Hematopoietic multipotent progenitor cell treated with erythropoietin and hydrocortisone succinate and interleukin-3 and kit ligand, for 8 days (in vitro differentiated cells): Measurements from ENCODE around the gene DMAC2L.
"Not testable (repeated sequence)": the region's sequence is repeated elsewhere in the genome, so short reads cannot be mapped to it uniquely, and the experiment has no call there.

Experiments used
- DNase-seq: peaks from one replicate; pipeline ENCODE4 v3.0.0-alpha.2; 2015

DMAC2L gene

DNA sequence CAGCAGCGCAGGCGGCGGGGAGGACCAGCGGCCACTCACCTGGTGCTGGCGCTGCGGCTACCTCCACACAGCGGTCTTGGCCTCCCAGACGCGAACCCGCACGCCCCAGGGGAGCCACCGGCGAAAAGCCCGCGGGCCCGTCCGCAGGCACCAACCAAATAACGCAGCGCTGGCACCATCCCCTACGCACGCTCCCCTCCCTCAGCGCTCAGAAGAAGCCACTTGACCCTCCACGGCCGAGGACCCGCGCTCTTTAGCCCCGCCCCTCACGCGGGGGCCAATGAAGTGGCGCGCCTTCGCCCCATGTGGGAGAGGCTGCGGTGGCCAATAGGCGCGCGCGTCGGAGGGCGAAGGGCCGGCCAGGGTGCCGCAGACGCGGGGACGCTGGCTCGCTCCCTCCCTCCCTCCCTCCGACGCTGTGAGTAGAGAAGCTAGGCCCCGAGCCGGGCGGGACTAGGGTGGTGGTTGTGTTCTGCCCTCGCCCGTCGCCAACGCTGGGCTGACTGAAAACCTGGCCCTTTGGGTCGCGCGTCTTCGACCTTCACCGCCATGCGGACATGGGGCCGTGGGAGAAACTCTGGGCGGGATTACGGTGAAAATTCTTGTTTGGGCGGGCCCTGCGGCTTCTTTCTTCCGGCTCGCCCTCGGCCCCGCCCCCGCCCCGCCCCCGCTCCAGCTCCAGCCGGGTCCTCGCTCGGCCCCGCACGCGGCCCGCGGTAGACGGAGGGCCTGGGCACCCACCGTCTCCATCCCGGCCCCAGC is at the start of gene DMAC2L, which contains the start of gene L2HGDH:
Gene DMAC2L, plus strand, starts transcription at position 353 of the 762 bp plus-strand sequence. CDS start 9,164 bp downstream, outside the sequence.
Gene L2HGDH, minus strand, starts transcription at position 258 of the 762 bp plus-strand sequence. Its CDS starts 79 bp downstream, at position 179.
- DNase-seq = peak; percentile 95

- no peak for DNase-seq
These were observed 49.3 kb upstream of the DMAC2L start for GRCh38 chr14:50262865-50263264.

DNA sequence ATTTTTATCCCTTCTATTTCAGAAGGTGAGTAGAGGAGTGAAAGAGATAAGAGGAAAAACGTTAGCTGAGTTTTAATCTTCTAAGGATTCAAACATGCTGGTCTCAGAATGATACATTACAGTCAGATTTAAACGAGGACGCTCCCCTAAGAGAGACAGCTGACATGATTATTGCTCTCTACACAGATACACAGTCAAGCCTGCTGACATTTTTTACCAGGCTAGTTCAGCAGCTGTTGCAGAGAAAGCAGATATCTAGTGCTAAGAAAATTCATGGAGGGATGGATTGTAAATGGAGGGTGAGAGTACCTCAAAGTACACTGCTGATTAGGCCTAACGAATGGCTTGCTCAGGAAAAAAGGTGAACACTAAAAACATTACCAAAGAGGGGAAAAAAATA is 48.8 kb upstream of the DMAC2L start:
- no peak for DNase-seq

- DNase-seq = no peak
These were observed 47.1 kb upstream of the DMAC2L start for GRCh38 chr14:50265029-50265428.

- DNase-seq = no peak
These were observed 41.2 kb upstream of the DMAC2L start for GRCh38 chr14:50270932-50271331.

GRCh38 chr14:50272498-50272897 is 39.6 kb upstream of the DMAC2L start:
- DNase-seq = peak; percentile 18

DNA sequence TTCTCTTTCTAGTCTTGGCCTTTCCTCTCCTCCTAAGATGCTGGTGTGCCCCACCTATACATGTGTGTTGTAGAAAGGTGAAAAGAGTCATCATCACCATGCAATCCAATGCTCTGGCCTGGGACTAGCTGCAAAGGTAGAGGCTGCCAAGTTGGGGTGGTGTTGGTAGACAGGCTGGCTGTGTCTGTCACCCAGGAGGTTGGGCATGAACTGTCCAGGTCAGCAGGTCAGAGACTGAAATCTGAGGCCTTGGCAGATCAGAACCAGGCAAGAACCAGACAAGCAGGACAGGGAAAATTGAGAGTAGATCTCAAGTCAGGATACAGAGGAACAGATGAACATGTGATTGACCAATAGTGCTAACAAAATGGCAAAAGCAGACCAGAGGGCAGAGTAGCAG is 26.3 kb upstream of the DMAC2L start:
- DNase-seq = no peak

- DNase-seq = no peak
These were observed 24.0 kb upstream of the DMAC2L start for GRCh38 chr14:50288146-50288545.

GRCh38 chr14:50290306-50290705 is 21.8 kb upstream of the DMAC2L start:
- no peak for DNase-seq

GRCh38 chr14:50299585-50299984 is 12.5 kb upstream of the DMAC2L start:
- DNase-seq = no peak

DNA sequence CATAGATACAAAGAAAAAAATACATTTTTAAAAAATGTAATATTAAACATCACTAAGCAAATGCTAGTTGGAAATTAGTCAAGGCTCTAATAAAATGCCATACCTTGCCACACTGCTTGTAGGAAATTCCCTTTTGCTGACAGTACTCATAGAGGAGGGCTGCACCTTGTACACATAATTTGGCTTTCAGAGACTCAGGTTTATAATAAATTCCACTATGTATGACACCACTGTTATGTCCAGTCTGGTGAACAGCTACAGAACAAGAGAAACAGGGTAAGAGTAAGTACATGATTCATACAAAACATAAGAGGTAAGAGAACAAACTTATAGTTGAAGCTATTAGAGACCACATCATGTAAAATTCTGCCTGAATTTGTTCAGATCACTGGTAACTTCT is 10.2 kb upstream of the DMAC2L start:
- no peak for DNase-seq

- peak; percentile 94 for DNase-seq
These were observed 8.2 kb upstream of the DMAC2L start for GRCh38 chr14:50303744-50304471.

DNA sequence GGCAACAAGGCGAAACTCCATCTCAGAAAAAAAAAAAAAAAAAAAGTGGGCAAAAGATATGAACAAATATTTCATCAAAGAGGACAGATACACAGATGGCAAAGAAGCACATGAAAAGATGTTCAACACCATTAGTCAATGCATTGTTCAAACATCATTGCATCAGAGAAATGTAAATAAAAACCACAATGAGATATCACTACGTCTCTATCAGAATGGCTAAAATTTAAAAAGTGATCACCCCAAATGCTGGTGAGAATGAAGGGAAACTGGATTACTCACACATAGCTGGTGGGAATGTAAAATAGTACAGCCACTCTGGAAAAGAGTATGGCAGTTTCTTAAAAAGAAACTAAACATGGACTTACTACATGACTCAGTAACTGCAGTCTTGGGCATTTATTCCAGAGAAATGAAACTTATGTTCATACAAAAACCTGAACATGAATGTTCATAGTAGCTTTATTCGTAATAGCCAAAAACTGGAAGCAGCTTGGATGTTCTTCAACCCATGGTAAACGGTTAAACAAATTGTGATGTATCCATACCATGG is 3.7 kb upstream of the DMAC2L start:
- DNase-seq = peak; percentile 26

- no peak for DNase-seq
These were observed 1.7 kb upstream of the DMAC2L start for GRCh38 chr14:50310445-50310844.

GRCh38 chr14:50311337-50311971 is 670 bp upstream of the DMAC2L start:
- no peak for DNase-seq

DNA sequence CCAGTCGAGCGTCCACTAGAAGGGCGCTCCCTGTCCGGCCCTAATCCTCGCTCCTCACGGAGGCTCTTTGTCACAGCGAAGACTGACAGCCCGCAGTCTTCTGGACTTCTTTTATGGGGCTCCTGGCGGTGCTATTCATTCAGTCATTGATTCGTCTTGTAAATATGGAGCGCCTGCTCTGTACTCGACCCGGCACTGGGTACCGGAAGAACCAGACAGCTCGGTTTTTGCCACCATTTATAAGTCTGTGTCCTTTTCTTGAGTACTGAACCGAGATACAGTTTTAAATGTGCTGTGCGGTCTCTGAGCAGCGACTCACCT is 570 bp downstream of the DMAC2L start:
- no peak for DNase-seq

- not testable (repeated sequence) for DNase-seq
These were observed 2.0 kb downstream of the DMAC2L start for GRCh38 chr14:50314098-50314497.

DNA sequence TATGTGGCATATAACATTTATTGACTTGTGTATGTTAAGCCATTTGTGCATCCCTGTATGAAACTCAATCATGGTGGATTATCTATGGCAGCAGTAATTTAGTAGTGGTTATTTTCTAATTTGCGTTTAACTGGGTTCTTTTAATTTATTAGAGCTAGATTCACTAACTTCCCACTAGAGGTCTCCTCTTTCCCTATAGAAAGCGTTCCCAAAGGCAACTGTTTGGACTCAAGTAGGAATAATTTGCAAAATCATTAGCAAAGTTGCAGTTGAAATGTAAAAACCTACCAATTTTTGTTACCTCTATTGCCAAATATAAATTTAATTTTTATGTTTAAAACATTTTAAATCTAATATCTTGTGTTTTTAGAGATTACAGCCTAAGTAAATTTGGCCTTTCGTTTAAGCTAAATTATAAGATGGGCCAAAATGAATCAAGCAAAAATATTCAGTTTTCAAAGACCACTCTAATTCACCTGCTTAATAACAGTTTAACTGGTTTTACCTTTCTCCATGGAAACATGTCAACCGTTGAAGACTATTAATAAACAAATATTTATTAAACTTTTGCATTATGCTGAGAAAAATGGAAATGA is 6.0 kb downstream of the DMAC2L start:
- DNase-seq = peak; percentile 62

DNA sequence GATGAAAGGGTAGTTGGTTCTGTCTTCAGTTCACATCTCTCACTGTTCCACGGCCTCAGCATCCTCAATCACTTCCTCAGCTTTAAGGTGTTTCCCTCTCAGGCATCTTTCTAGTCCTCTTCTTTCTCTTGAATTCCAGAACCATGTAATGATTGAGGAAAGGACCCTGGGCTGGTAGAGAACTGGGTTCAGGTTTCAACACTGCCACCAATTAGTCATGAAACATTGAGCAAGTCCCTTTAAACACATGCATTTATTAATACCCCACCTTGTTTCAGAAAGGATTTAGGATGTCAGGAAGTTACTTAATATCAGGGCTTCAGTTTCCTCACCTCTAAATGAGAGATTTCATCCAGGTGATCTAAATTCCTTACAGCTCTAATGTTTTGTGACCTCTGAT is 7.2 kb downstream of the DMAC2L start:
- no peak for DNase-seq

- no peak for DNase-seq
These were observed 7.6 kb downstream of the DMAC2L start for GRCh38 chr14:50319721-50320120.

DNA sequence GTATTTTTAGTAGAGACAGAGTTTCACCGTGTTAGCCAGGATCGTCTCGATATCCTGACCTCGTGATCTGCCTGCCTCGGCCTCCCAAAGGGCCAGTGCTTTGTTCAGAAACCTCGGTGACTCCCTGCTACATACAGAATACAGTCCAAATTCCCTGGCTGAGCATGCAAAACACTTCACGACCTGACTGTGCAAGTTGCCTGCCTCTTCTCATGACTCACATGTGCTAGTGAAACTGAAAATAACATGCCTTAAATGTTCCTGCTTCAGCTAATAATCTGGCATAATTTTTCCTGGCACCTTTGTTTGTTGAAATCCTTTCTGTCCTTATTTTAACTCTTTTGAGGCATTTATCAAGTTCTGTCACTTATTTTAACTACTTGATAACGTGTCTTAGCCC is 8.2 kb downstream of the DMAC2L start:
- no peak for DNase-seq

DNA sequence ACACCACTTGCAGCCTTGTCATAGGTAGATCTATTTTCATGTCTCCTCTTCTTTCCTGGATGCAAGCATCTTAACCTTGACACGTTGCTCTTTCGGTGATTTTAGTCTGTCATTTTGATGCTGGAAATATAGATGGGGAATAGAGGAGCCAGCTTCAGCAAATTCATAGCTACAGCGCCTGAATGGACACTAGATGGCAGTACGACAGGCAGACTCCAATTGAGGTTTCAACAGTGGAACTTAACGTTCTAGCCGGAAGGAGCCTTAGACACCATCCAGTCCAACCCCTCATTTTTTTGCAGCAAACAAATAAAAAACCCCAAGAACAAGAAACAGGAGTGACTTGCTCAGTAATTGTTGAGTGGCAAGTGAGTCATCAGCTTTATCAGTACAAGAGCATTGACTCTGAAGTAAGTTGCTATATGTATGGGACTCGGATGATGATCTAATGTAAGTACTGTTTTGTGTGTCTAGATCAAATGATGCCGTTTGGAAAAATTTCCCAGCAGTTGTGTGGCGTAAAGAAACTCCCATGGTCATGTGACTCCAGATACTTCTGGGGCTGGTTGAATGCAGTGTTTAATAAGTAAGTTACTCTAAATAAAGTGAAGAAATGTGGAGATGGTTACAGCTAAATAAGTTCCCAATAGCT is 9.0 kb downstream of the DMAC2L start:
- peak; percentile 96 for DNase-seq

DNA sequence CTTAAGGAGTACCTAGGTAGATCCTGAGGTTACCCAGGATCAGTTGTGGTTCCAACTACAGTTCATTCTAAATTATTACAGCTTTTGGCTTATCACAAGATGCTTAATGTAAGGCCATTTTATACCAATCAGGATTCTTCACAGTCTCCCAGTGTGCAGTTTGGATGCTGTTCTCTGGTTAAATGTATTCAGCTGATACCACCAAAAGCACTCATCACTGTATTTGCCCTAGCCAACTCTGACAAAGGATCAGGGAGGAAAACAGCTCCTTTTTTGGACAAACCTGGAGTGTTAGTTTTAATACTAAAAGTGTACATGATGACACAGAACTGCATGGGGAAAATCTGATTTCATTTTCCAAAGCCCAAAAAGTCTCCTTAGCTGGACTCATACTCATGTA is 19.5 kb downstream of the DMAC2L start:
- no peak for DNase-seq
